B cell (primary cell): ENCODE data around the gene GFOD1. TPM values are rescaled to one million over a fixed set of nuclear protein-coding genes. Genes with fewer than 3 reads are reported as not detected.

Experiments used
- ATAC-seq: fragments of 200-7000 bp; cut with Tn5 transposase; one replicate; pipeline ENCODE4 v1.10.0; 2021; ENCODE audit warnings: low read depth, mild to moderate bottlenecking, moderate number of reproducible peaks, moderate library complexity
- CTCF ChIA-PET: fragments of 350-600 bp; sonication (Branson Sonifier 250); formaldehyde crosslinking; loops from one replicate; lab custom pipeline; 2021; ENCODE audit warnings: antibody characterized with exemption, inconsistent platforms; lab: Charles Lee
- POLR2A ChIA-PET: fragments of 350-600 bp; sonication (Branson Sonifier 250); formaldehyde crosslinking; loops from one replicate; lab custom pipeline; 2021; ENCODE audit warnings: antibody characterized with exemption; lab: Charles Lee
- DNase-seq: peaks from one replicate; pipeline ENCODE4 v3.0.0; 2013
- H2AFZ ChIP-seq: 2 replicates; pipeline ENCODE4 v1.6.1; 2012; ENCODE audit warnings: mild to moderate bottlenecking, low read depth, low read length; ENCODE audit not compliant: insufficient read depth, poor library complexity, severe bottlenecking
- H3K27ac ChIP-seq, 2 donors: 1 replicate in 1 of 2; 2 replicates in 1 of 2; pipeline ENCODE4 v1.5.1; 2012 to 2013; ENCODE audit warnings: low read length in 2 of 2, mild to moderate bottlenecking in 2 of 2, moderate library complexity in 1 of 2
- H3K27me3 ChIP-seq, 4 experiments: fragments of 200-600 bp in 1 of 4; sonication (generic) in 1 of 4; replicated peaks in 1 of 4; 1 replicate in 2 of 4; 2 replicates in 2 of 4; pipeline versions ENCODE4 v1.6.1 to v1.7.0; 2013 to 2016; ENCODE audit warnings: low read length in 3 of 4, mild to moderate bottlenecking in 2 of 4, mixed read lengths in 1 of 4, moderate library complexity in 1 of 4; ENCODE audit not compliant: insufficient read depth in 4 of 4, control insufficient read depth in 3 of 4; ENCODE audit errors: control extremely low read depth in 1 of 4
- H3K36me3 ChIP-seq, 2 experiments: replicated peaks in 1 of 2; 1 replicate in 1 of 2; 2 replicates in 1 of 2; pipeline versions ENCODE4 v1.6.1 to v1.7.1; 2013; ENCODE audit warnings: low read length in 1 of 2; ENCODE audit not compliant: insufficient read depth in 2 of 2, control insufficient read depth in 1 of 2; ENCODE audit errors: control extremely low read depth in 1 of 2, extremely low read depth in 1 of 2
- H3K4me1 ChIP-seq, 2 donors: fragments of 200-600 bp in 1 of 2; sonication (generic) in 1 of 2; 1 replicate in 1 of 2; 2 replicates in 1 of 2; pipeline versions ENCODE4 v1.5.1 to v1.6.1; 2013 to 2017; ENCODE audit warnings: low read length in 2 of 2; ENCODE audit not compliant: control insufficient read depth in 2 of 2, insufficient read depth in 2 of 2
- H3K4me2 ChIP-seq: replicated peaks from 2 replicates; pipeline ENCODE3; 2012; ENCODE audit warnings: mild to moderate bottlenecking, low read depth, low read length; ENCODE audit not compliant: poor library complexity, severe bottlenecking
- H3K4me3 ChIP-seq, 5 experiments: fragments of 200-600 bp in 1 of 5; sonication (generic) in 1 of 5; 1 replicate in 3 of 5; 2 replicates in 2 of 5; pipeline versions ENCODE4 v1.5.1 to v1.7.0; 2011 to 2016; ENCODE audit warnings: low read length in 4 of 5, mild to moderate bottlenecking in 4 of 5, low read depth in 2 of 5, control low read depth in 1 of 5, moderate library complexity in 1 of 5; ENCODE audit not compliant: insufficient read depth in 1 of 5; ENCODE audit errors: control extremely low read depth in 1 of 5, extremely low read depth in 1 of 5
- H3K79me2 ChIP-seq: fragments of 200-600 bp; sonication (generic); one replicate; pipeline ENCODE4 v1.6.0; 2016; ENCODE audit warnings: low read length; ENCODE audit not compliant: control insufficient read depth, insufficient read depth
- H3K9ac ChIP-seq: fragments of 200-600 bp; sonication (generic); 2 replicates; pipeline ENCODE4 v1.6.1; 2017; ENCODE audit warnings: mild to moderate bottlenecking, low read length, moderate library complexity
- H3K9me3 ChIP-seq, 3 donors: one replicate each; pipeline versions ENCODE4 v1.6.1 to v1.7.1; 2013; ENCODE audit warnings: low read length in 2 of 3; ENCODE audit not compliant: control insufficient read depth in 2 of 3, insufficient read depth in 1 of 3; ENCODE audit errors: control extremely low read depth in 1 of 3
- H4K20me1 ChIP-seq: 2 replicates; pipeline ENCODE4 v1.6.0; 2012; ENCODE audit warnings: mild to moderate bottlenecking, low read length; ENCODE audit not compliant: insufficient read depth, control insufficient read depth, poor library complexity, severe bottlenecking
- H3K27ac Mint-ChIP-seq: one replicate; pipeline ENCODE4 v1.8.0; 2021; ENCODE audit warnings: mixed read lengths
- H3K27me3 Mint-ChIP-seq: one replicate; pipeline ENCODE4 v1.8.0; 2021; ENCODE audit warnings: mixed read lengths
- H3K4me1 Mint-ChIP-seq: one replicate; pipeline ENCODE4 v1.8.0; 2021; ENCODE audit warnings: mixed read lengths
- H3K4me3 Mint-ChIP-seq: one replicate; pipeline ENCODE4 v1.8.0; 2021; ENCODE audit warnings: mixed read lengths
- H3K9me3 Mint-ChIP-seq: one replicate; pipeline ENCODE4 v1.8.0; 2022; ENCODE audit warnings: mixed read lengths; ENCODE audit not compliant: insufficient read depth
- EZH2 ChIP-seq: IDR thresholded peaks from 2 replicates; pipeline ENCODE4 v1.6.1; 2012; ENCODE audit warnings: borderline replicate concordance, low read depth, mild to moderate bottlenecking, moderate library complexity, low read length; ENCODE audit not compliant: insufficient read depth, poor library complexity, severe bottlenecking
- WGBS: methylation state at CpG from one replicate; pipeline ENCODE4 v1.1.5; 2013; ENCODE audit warnings: missing lambda C conversion rate; ENCODE audit not compliant: insufficient coverage; 5-methylcytosine and 5-hydroxymethylcytosine counted together
- intact Hi-C: fragments of 100-400 bp; cut with micrococcal nuclease; formaldehyde crosslinking; loops from one replicate; pipeline ENCODE4 v1.10.0; 2022
- polyA plus RNA-seq: library from polyadenylated mRNA; depleted of rRNA; stranded (reverse); fragments of >200 nt; gene quantifications from 2 replicates; pipeline ENCODE4 v1.2.3, GENCODE V29; 2012
- total RNA-seq, 2 donors: library from RNA; stranded (reverse); fragments of 120-200 nt in 1 of 2; gene quantifications; 1 replicate in 1 of 2; 2 replicates in 1 of 2; pipeline versions ENCODE4 v1.2.3 to v1.2.4, GENCODE V29; 2013 to 2022
- TF ChIP-seq, protein P1 (sequence below): fragments of 200-600 bp; IDR thresholded peaks from one replicate; pipeline ENCODE4 v1.8.0; 2022; ENCODE audit warnings: antibody characterized with exemption, mild to moderate bottlenecking

Gene GFOD1
- total and polyA plus RNA-seq, 2 donors (not counting 1 experiment from before 2014, with no cell fraction given) = 8.3 to 42.4 TPM

DNA sequence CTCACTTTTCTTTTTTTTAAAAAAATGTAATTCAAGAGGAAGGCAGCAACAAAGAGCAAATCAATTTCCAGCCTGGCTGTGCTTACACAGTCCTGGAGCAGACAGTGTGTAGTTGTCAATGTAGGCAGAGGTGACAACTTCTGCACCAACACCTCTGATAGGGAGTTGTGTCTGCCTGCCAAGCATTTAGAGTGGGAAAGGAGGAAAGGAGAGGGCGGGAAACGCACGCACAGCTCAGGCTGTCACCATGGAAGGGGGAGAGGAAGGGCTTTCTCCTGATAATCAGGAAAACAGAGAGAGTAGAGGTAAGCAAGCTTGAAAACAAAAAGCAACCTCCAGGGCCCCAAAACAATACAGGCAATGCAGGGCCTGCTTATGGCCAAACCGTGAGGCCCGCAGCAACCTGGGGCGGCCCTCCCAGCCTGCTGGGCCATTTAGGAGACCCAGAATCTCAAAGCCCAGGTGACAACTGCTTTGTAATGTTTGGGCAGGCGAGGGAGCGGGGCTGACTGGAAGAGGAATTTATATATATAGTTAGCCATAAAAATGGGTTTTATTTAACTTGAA lies 41.5 kb upstream of the GFOD1 start:
- intact Hi-C loops = loop anchor here (5.0 kb wide), 1 partner anchor 257 kb away; no protein-coding TSS in a partner anchor
- Histone ChIP-seq H3K27me3 (no peaks in the 10 kb centered on the region), H3K4me3 (no peak overlapping the region), H3K9ac (no peak overlapping the region), H3K36me3 (no peaks in the 10 kb centered on the region), H3K9me3 (no peaks in the 10 kb centered on the region), H2AFZ (no peak overlapping the region), H3K4me2 (no peak overlapping the region), H3K27ac (no peak overlapping the region), H3K4me1 (peaks cover 36 to 38% of the 10 kb centered on the region in 2 donors), H4K20me1 (no peaks in the 10 kb centered on the region), H3K79me2 (no peaks in the 10 kb centered on the region)
- Mint-ChIP-seq H3K4me3 (no peak overlapping the region), H3K27ac (peak overlapping the region; percentile 74), H3K9me3 (no peaks in the 10 kb centered on the region), H3K27me3 (no peaks in the 10 kb centered on the region), H3K4me1 (peaks cover 44% of the 10 kb centered on the region)
- WGBS = 91% methylated on average over 6 of the region's 8 CpGs
- ChIA-PET POLR2A (interaction anchor here (0.6 to 0.7 kb wide), 2 partner anchors 9 to 43 kb away, joined by 3 to 5 read pairs; no protein-coding TSS in a partner anchor), CTCF (interaction anchor here (0.8 to 1.3 kb wide), 4 partner anchors 8 to 191 kb away, joined by 3 to 11 read pairs (median 4); partner anchors contain the start of gene SIRT5)
- DNase-seq (no peak), ATAC-seq (no peak)
- TF ChIP-seq EZH2 = no peak
- TF ChIP-seq, protein P1, sequence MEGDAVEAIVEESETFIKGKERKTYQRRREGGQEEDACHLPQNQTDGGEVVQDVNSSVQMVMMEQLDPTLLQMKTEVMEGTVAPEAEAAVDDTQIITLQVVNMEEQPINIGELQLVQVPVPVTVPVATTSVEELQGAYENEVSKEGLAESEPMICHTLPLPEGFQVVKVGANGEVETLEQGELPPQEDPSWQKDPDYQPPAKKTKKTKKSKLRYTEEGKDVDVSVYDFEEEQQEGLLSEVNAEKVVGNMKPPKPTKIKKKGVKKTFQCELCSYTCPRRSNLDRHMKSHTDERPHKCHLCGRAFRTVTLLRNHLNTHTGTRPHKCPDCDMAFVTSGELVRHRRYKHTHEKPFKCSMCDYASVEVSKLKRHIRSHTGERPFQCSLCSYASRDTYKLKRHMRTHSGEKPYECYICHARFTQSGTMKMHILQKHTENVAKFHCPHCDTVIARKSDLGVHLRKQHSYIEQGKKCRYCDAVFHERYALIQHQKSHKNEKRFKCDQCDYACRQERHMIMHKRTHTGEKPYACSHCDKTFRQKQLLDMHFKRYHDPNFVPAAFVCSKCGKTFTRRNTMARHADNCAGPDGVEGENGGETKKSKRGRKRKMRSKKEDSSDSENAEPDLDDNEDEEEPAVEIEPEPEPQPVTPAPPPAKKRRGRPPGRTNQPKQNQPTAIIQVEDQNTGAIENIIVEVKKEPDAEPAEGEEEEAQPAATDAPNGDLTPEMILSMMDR = no peak

DNA sequence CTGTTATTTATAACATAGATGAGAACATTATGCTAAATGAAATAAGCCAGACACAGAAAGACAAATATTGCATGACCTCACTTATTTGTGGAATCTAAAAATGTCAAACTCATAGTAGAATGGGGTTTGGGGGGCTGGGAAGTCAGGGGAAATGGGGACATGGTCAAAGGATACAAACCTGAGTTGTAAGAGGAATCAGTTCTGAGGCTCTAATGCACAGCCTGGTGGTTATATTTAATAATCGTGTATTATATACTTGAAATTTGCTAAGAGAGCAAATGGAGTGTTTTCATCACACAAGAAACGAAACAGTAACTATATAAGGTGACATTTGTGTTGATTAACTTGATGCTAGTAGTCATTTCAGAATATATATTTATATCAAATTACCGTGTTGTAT lies 40.8 kb upstream of the GFOD1 start:
- Mint-ChIP-seq H3K27ac (peak overlapping the region; percentile 59), H3K4me1 (peaks cover 47% of the 10 kb centered on the region), H3K4me3 (no peak overlapping the region), H3K9me3 (no peaks in the 10 kb centered on the region), H3K27me3 (no peaks in the 10 kb centered on the region)
- peaks cover 38 to 41% of the 10 kb centered on the region in 2 donors for H3K4me1 ChIP-seq
- no peaks in the 10 kb centered on the region for H4K20me1 ChIP-seq
- H3K27ac ChIP-seq = peak overlapping the region in 1 of 2 donors; percentile 8
- DNase-seq (no peak), ATAC-seq (no peak)
- no peaks in the 10 kb centered on the region for H3K79me2 ChIP-seq
- ChIA-PET CTCF (interaction anchor here (0.8 to 1.3 kb wide), 4 partner anchors 9 to 190 kb away, joined by 3 to 11 read pairs (median 4); partner anchors contain the start of gene SIRT5), POLR2A (interaction anchor here (0.7 kb wide), 1 partner anchor 9 kb away, joined by 3 read pairs; no protein-coding TSS in a partner anchor)
- H3K36me3 ChIP-seq = no peaks in the 10 kb centered on the region
- no peak for TF ChIP-seq EZH2
- H3K27me3 ChIP-seq = no peaks in the 10 kb centered on the region
- H2AFZ ChIP-seq = no peak overlapping the region
- H3K4me2 ChIP-seq = no peak overlapping the region
- no peak overlapping the region for H3K4me3 ChIP-seq
- intact Hi-C loops = loop anchor here (5.0 kb wide), 1 partner anchor 256 kb away; no protein-coding TSS in a partner anchor
- H3K9me3 ChIP-seq = no peaks in the 10 kb centered on the region
- no CpG with 5 or more reads among the region's 3 CpGs for WGBS
- no peak overlapping the region for H3K9ac ChIP-seq
